GM23338 (cell line): ENCODE results near the gene ZBTB7C. TPM values are rescaled to one million over a fixed set of nuclear protein-coding genes. Genes with fewer than 3 reads are reported as not detected.

Source experiments
- ATAC-seq: fragments of 200-7000 bp; cut with Tn5 transposase; 3 replicates; pipeline ENCODE4 v1.9.1; 2020
- DNase-seq: peaks from one replicate; pipeline ENCODE4 v3.0.0-alpha.2; 2015; ENCODE audit warnings: low spot score
- H2AFZ ChIP-seq: fragments of 200-600 bp; sonication (generic); 2 replicates; pipeline ENCODE4 v1.8.0; 2016; ENCODE audit warnings: antibody characterized with exemption, mild to moderate bottlenecking, moderate library complexity
- H3F3A ChIP-seq: fragments of 200-600 bp; sonication (generic); replicated peaks from 2 replicates; pipeline ENCODE4 v1.8.0; 2017; ENCODE audit warnings: antibody characterized with exemption, mixed run types, low read depth
- H3K27ac ChIP-seq: fragments of 200-600 bp; sonication (generic); 2 replicates; pipeline ENCODE4 v1.6.1; 2016; ENCODE audit warnings: low read depth
- H3K27me3 ChIP-seq: fragments of 200-600 bp; sonication (generic); 2 replicates; pipeline ENCODE4 v1.8.0; 2016; ENCODE audit warnings: mild to moderate bottlenecking, mixed run types, moderate library complexity; ENCODE audit not compliant: insufficient read depth
- H3K36me3 ChIP-seq: fragments of 200-600 bp; sonication (generic); 2 replicates; pipeline ENCODE4 v1.8.0; 2016; ENCODE audit warnings: mild to moderate bottlenecking; ENCODE audit not compliant: insufficient read depth
- H3K4me1 ChIP-seq: fragments of 200-600 bp; sonication (generic); 2 replicates; pipeline ENCODE4 v1.8.0; 2016; ENCODE audit warnings: mild to moderate bottlenecking, moderate library complexity; ENCODE audit not compliant: insufficient read depth
- H3K4me2 ChIP-seq: fragments of 200-600 bp; sonication (generic); 2 replicates; pipeline ENCODE4 v1.7.1; 2017; ENCODE audit warnings: mixed run types
- H3K4me3 ChIP-seq: fragments of 200-600 bp; sonication (generic); 2 replicates; pipeline ENCODE4 v1.6.1; 2016; ENCODE audit warnings: mixed run types
- H3K79me2 ChIP-seq: fragments of 200-600 bp; sonication (generic); replicated peaks from 2 replicates; pipeline ENCODE4 v1.8.0; 2017; ENCODE audit warnings: mild to moderate bottlenecking; ENCODE audit not compliant: insufficient read depth
- H3K9me2 ChIP-seq: fragments of 200-600 bp; sonication (generic); 2 replicates; pipeline ENCODE4 v1.8.0; 2017; ENCODE audit not compliant: insufficient read depth
- H4K20me1 ChIP-seq: fragments of 200-600 bp; sonication (generic); replicated peaks from 2 replicates; pipeline ENCODE4 v1.8.0; 2017; ENCODE audit warnings: mild to moderate bottlenecking; ENCODE audit not compliant: insufficient read depth
- H3K27ac Mint-ChIP-seq: 2 replicates; pipeline ENCODE4 v1.8.0; 2020; ENCODE audit warnings: inconsistent platforms, mild to moderate bottlenecking, moderate library complexity, mixed read lengths
- H3K27me3 Mint-ChIP-seq: 3 replicates; pipeline ENCODE4 v1.8.0; 2022; ENCODE audit warnings: low read depth, mild to moderate bottlenecking, moderate library complexity, mixed read lengths, inconsistent platforms; ENCODE audit not compliant: insufficient read depth, poor library complexity
- H3K36me3 Mint-ChIP-seq: 3 replicates; pipeline ENCODE4 v1.8.0; 2021; ENCODE audit warnings: low read depth, mild to moderate bottlenecking, inconsistent platforms, moderate library complexity, mixed read lengths
- H3K4me1 Mint-ChIP-seq: 3 replicates; pipeline ENCODE4 v1.8.0; 2020; ENCODE audit warnings: mild to moderate bottlenecking, inconsistent platforms, mixed read lengths
- H3K4me3 Mint-ChIP-seq: 3 replicates; pipeline ENCODE4 v1.8.0; 2021; ENCODE audit warnings: moderate library complexity, mild to moderate bottlenecking, inconsistent platforms, mixed read lengths
- H3K9me3 Mint-ChIP-seq: 3 replicates; pipeline ENCODE4 v1.8.0; 2020; ENCODE audit warnings: moderate library complexity, mild to moderate bottlenecking, inconsistent platforms, mixed read lengths
- CREB1 ChIP-seq: fragments of 250-450 bp; sonication (Bioruptor Pico); IDR thresholded peaks from 2 replicates; pipeline ENCODE4 v1.5.0; 2020; ENCODE audit warnings: low read depth, mild to moderate bottlenecking, moderate library complexity
- CTCF ChIP-seq, 2 experiments: fragments of 200-600 bp in 1 of 2; sonication (generic) in 1 of 2; conservative IDR thresholded peaks; 2 replicates each; pipeline versions ENCODE4 v1.5.1 to v1.6.1; 2016 to 2017; ENCODE audit warnings: antibody characterized with exemption in 2 of 2, low read depth in 2 of 2, mild to moderate bottlenecking in 2 of 2, moderate library complexity in 1 of 2
- ETS1 ChIP-seq: IDR thresholded peaks from 2 replicates; pipeline ENCODE4 v1.6.1; 2016; ENCODE audit warnings: antibody characterized with exemption
- EZH2 ChIP-seq: fragments of 200-600 bp; sonication (generic); IDR thresholded peaks from one replicate; pipeline ENCODE4 v1.8.0; 2017; ENCODE audit warnings: antibody characterized with exemption, mild to moderate bottlenecking, low read depth; ENCODE audit not compliant: unreplicated experiment
- EZH2phosphoT487 ChIP-seq: fragments of 200-600 bp; sonication (generic); IDR thresholded peaks from one replicate; pipeline ENCODE4 v1.8.1; 2018; ENCODE audit warnings: antibody characterized with exemption; ENCODE audit not compliant: unreplicated experiment
- JUNB ChIP-seq: IDR thresholded peaks from one replicate; pipeline ENCODE4 v1.6.1; 2016; ENCODE audit warnings: antibody characterized with exemption; ENCODE audit not compliant: unreplicated experiment
- NANOG ChIP-seq: IDR thresholded peaks from 2 replicates; pipeline ENCODE4 v1.6.1; 2016; ENCODE audit warnings: antibody characterized with exemption, borderline replicate concordance
- POLR2AphosphoS5 ChIP-seq: IDR thresholded peaks from 2 replicates; pipeline ENCODE4 v1.6.1; 2016; ENCODE audit warnings: antibody characterized with exemption, low read depth
- STAT1 ChIP-seq: IDR thresholded peaks from one replicate; pipeline ENCODE4 v1.6.1; 2016; ENCODE audit warnings: antibody characterized with exemption; ENCODE audit not compliant: unreplicated experiment
- ZNF114 ChIP-seq: fragments of 250-450 bp; sonication (Bioruptor Pico); IDR thresholded peaks from 2 replicates; pipeline ENCODE4 v1.5.0; 2020; ENCODE audit warnings: mild to moderate bottlenecking, moderate library complexity
- ZNF331 ChIP-seq: fragments of 250-450 bp; sonication (Bioruptor Pico); IDR thresholded peaks from 2 replicates; pipeline ENCODE4 v1.5.0; 2020; ENCODE audit warnings: low read depth, mild to moderate bottlenecking, moderate library complexity
- ZNF462 ChIP-seq: fragments of 250-450 bp; sonication (Bioruptor Pico); IDR thresholded peaks from 2 replicates; pipeline ENCODE4 v1.5.0; 2020; ENCODE audit warnings: mild to moderate bottlenecking, moderate library complexity
- polyA plus RNA-seq: library from polyadenylated mRNA; unstranded; fragments of >200 nt; fragmentation: Nextera tagmentation; extraction: Ambion mirVana; gene quantifications from 2 replicates; pipeline ENCODE4 v1.2.1, GENCODE V29; 2016
- total RNA-seq: library from RNA; depleted of rRNA; stranded (reverse); fragments of >200 nt; shearing (Covaris generic); gene quantifications from 2 replicates; pipeline ENCODE4 v1.2.3, GENCODE V29; 2014

ZBTB7C gene
- total and polyA plus RNA-seq, 2 experiments from 2014 or later = 0.03 to 0.14 TPM

GRCh38 chr18:48028081-48028480 lies 381.1 kb downstream of the ZBTB7C start:
- H3K4me3 ChIP-seq = no peak overlapping the region
- H3K36me3 ChIP-seq = no peaks in the 10 kb centered on the region
- peaks cover 13% of the 10 kb centered on the region for H3K4me1 ChIP-seq
- no peak overlapping the region for H3K4me2 ChIP-seq
- H3K9me2 ChIP-seq = no peaks in the 10 kb centered on the region
- Mint-ChIP-seq H3K27ac (no peak overlapping the region), H3K4me1 (peaks cover 22% of the 10 kb centered on the region), H3K9me3 (no peaks in the 10 kb centered on the region), H3K4me3 (no peak overlapping the region), H3K36me3 (no peaks in the 10 kb centered on the region), H3K27me3 (peaks cover 13% of the 10 kb centered on the region)
- no peak overlapping the region for H3K27ac ChIP-seq
- TF ChIP-seq CTCF (conservative IDR thresholded peaks at IDR 0.05; ENCODE audit: low read depth in 2 of 2) (peak; percentile 57 to 58), JUNB (no peak)
- DNase-seq (peak; percentile 40), ATAC-seq (no peak)
- no peaks in the 10 kb centered on the region for H4K20me1 ChIP-seq
- no peaks in the 10 kb centered on the region for H3K79me2 ChIP-seq
- peak overlapping the region; percentile 95 for H2AFZ ChIP-seq
- no peaks in the 10 kb centered on the region for H3K27me3 ChIP-seq
- no peaks in the 10 kb centered on the region for H3F3A ChIP-seq

- no peaks in the 10 kb centered on the region for H3K9me2 ChIP-seq
- no peak overlapping the region for H3K27ac ChIP-seq
- H2AFZ ChIP-seq = peak overlapping the region; percentile 95
- no peak for ATAC-seq
- H4K20me1 ChIP-seq = no peaks in the 10 kb centered on the region
- Mint-ChIP-seq H3K27ac (no peak overlapping the region), H3K36me3 (no peaks in the 10 kb centered on the region), H3K4me3 (no peak overlapping the region), H3K9me3 (no peaks in the 10 kb centered on the region), H3K27me3 (peaks cover 14% of the 10 kb centered on the region), H3K4me1 (peaks cover 27% of the 10 kb centered on the region)
- no peak overlapping the region for H3K4me3 ChIP-seq
- peaks cover 13% of the 10 kb centered on the region for H3K4me1 ChIP-seq
- no peaks in the 10 kb centered on the region for H3K36me3 ChIP-seq
- H3K27me3 ChIP-seq = no peaks in the 10 kb centered on the region
- H3K4me2 ChIP-seq = no peak overlapping the region; the same call in 1 of the 2 replicates
- no peaks in the 10 kb centered on the region for H3K79me2 ChIP-seq
- DNase-seq = no peak
- H3F3A ChIP-seq = no peaks in the 10 kb centered on the region
- TF ChIP-seq ETS1 = no peak
- TF ChIP-seq ZNF331 (CRISPR knock-in tag) = no peak
- no peak for TF ChIP-seq NANOG
- TF ChIP-seq ZNF462 = no peak
- no peak for TF ChIP-seq ZNF114
- TF ChIP-seq STAT1 = no peak
- no peak for TF ChIP-seq EZH2
- TF ChIP-seq JUNB = no peak
- no peak for TF ChIP-seq POLR2AphosphoS5
- TF ChIP-seq EZH2phosphoT487 = no peak
- no peak for TF ChIP-seq CREB1 (CRISPR knock-in tag)
Measured at GRCh38 chr18:48027401-48027963, 381.7 kb downstream of the ZBTB7C start.
